HCT116 (cell line): ENCODE results near the gene HESX1. TPM values are rescaled to one million over a fixed set of nuclear protein-coding genes. Genes with fewer than 3 reads are reported as not detected.

ENCODE experiments used
- ATAC-seq: fragments of 200-7000 bp; cut with Tn5 transposase; 2 replicates; pipeline ENCODE4 v1.9.1; 2020; ENCODE audit warnings: mild to moderate bottlenecking, moderate library complexity
- BruUV-seq: library from RNA; stranded (reverse); fragments of 400-500 nt; replicated peaks from 2 replicates; lab custom pipeline; 2021; lab: Mats Ljungman, UMichigan
- CTCF ChIA-PET: fragments of 300-600 bp; sonication (Branson Sonifier 250); formaldehyde crosslinking; loops from one replicate; lab custom pipeline; 2021; ENCODE audit warnings: antibody characterized with exemption; lab: Charles Lee
- POLR2A ChIA-PET: fragments of 300-600, 350-600 bp; sonication (Branson Sonifier 250); formaldehyde crosslinking; loops from one replicate; lab custom pipeline; 2021; ENCODE audit warnings: antibody characterized with exemption; lab: Charles Lee
- RAD21 ChIA-PET, 2 experiments: fragments of 300-600 bp; sonication (Branson Sonifier 250); formaldehyde crosslinking; loops; one replicate each; lab custom pipeline; 2023; ENCODE audit warnings: low total read pairs in 2 of 2; ENCODE audit not compliant: uncharacterized antibody in 2 of 2, unreplicated experiment in 2 of 2, low non-redundant PET in 1 of 2; lab: Charles Lee
- DNase-seq: peaks from one replicate; pipeline ENCODE4 v3.0.0-alpha.2; 2010; ENCODE audit warnings: low read depth, low spot score
- H2AFZ ChIP-seq: fragments of 200-600 bp; shearing (Covaris generic), sonication (generic); 2 replicates; pipeline ENCODE4 v1.6.1; 2017; ENCODE audit warnings: low read depth, mixed run types, mixed read lengths, antibody characterized with exemption, low read length; ENCODE audit not compliant: poor library complexity, severe bottlenecking
- H3K27ac ChIP-seq: 2 replicates; pipeline ENCODE4 v1.5.1; 2012; ENCODE audit warnings: low read depth, low read length
- H3K27me3 ChIP-seq: fragments of 200-600 bp; sonication (generic); 2 replicates; pipeline ENCODE4 v1.6.1; 2016; ENCODE audit warnings: mixed run types, low read length, mixed read lengths; ENCODE audit not compliant: insufficient read depth
- H3K36me3 ChIP-seq, 2 experiments: fragments of 200-500 bp in 1 of 2; fragments of 200-600 bp in 1 of 2; sonication (Bioruptor generic) in 1 of 2; sonication (generic) in 1 of 2; 2 replicates each; pipeline versions ENCODE4 v1.5.1 to v1.6.1; 2014 to 2016; ENCODE audit warnings: low read length in 2 of 2, inconsistent platforms in 1 of 2, mixed read lengths in 1 of 2, mixed run types in 1 of 2; ENCODE audit not compliant: insufficient read depth in 2 of 2, control insufficient read depth in 1 of 2
- H3K4me1 ChIP-seq, 2 experiments: fragments of 200-600 bp in 1 of 2; sonication (generic) in 1 of 2; 2 replicates each; pipeline versions ENCODE4 v1.5.1 to v1.6.1; 2012 to 2017; ENCODE audit warnings: low read length in 2 of 2, inconsistent platforms in 1 of 2, mild to moderate bottlenecking in 1 of 2, mixed read lengths in 1 of 2, mixed run types in 1 of 2, moderate library complexity in 1 of 2; ENCODE audit not compliant: insufficient read depth in 2 of 2, control insufficient read depth in 1 of 2
- H3K4me2 ChIP-seq: fragments of 200-600 bp; sonication (generic); 2 replicates; pipeline ENCODE4 v1.6.1; 2017; ENCODE audit warnings: mixed run types, low read length, mixed read lengths
- H3K4me3 ChIP-seq, 2 experiments: fragments of 200-600 bp in 1 of 2; sonication (generic) in 1 of 2; replicated peaks in 1 of 2; 2 replicates each; pipeline ENCODE4 v1.5.1; 2011 to 2016; ENCODE audit warnings: low read length in 2 of 2, control low read depth in 1 of 2, low read depth in 1 of 2, mild to moderate bottlenecking in 1 of 2, mixed read lengths in 1 of 2, mixed run types in 1 of 2
- H3K79me2 ChIP-seq: fragments of 200-600 bp; sonication (generic); 2 replicates; pipeline ENCODE4 v1.6.1; 2017; ENCODE audit warnings: mild to moderate bottlenecking, mixed run types, low read length, moderate library complexity, mixed read lengths; ENCODE audit not compliant: insufficient read depth
- H3K9ac ChIP-seq: fragments of 200-600 bp; sonication (generic); 2 replicates; pipeline ENCODE4 v1.6.1; 2016; ENCODE audit warnings: low read length, mixed read lengths
- H3K9me2 ChIP-seq: fragments of 200-600 bp; sonication (generic), shearing (Covaris generic); 2 replicates; pipeline ENCODE4 v1.6.1; 2017; ENCODE audit warnings: mixed run types, mild to moderate bottlenecking, moderate library complexity; ENCODE audit not compliant: insufficient read depth
- H3K9me3 ChIP-seq, 2 experiments: fragments of 200-500 bp in 1 of 2; fragments of 200-600 bp in 1 of 2; sonication (Bioruptor generic) in 1 of 2; sonication (generic) in 1 of 2; 2 replicates each; pipeline ENCODE4 v1.6.1; 2014 to 2017; ENCODE audit warnings: low read length in 2 of 2, mixed read lengths in 2 of 2, inconsistent platforms in 1 of 2, low read depth in 1 of 2, mild to moderate bottlenecking in 1 of 2, mixed run types in 1 of 2, moderate library complexity in 1 of 2; ENCODE audit not compliant: control insufficient read depth in 1 of 2, insufficient read depth in 1 of 2
- H4K20me1 ChIP-seq: fragments of 200-600 bp; sonication (generic), shearing (Covaris generic); 2 replicates; pipeline ENCODE4 v1.6.1; 2017; ENCODE audit warnings: mixed run types, mild to moderate bottlenecking, moderate library complexity; ENCODE audit not compliant: insufficient read depth
- ATF3 ChIP-seq: IDR thresholded peaks from 2 replicates; pipeline ENCODE4 v1.6.1; 2012
- CBX3 ChIP-seq: IDR thresholded peaks from 2 replicates; pipeline ENCODE4 v1.6.1; 2012; ENCODE audit warnings: low read depth
- CEBPB ChIP-seq: IDR thresholded peaks from 2 replicates; pipeline ENCODE4 v1.6.1; 2012; ENCODE audit warnings: low read depth
- ELF1 ChIP-seq: IDR thresholded peaks from 2 replicates; pipeline ENCODE4 v1.6.1; 2012; ENCODE audit warnings: low read depth, borderline replicate concordance
- JUND ChIP-seq: IDR thresholded peaks from 2 replicates; pipeline ENCODE4 v1.6.1; 2012
- MAX ChIP-seq: IDR thresholded peaks from 2 replicates; pipeline ENCODE4 v1.6.1; 2012
- POLR2AphosphoS5 ChIP-seq: IDR thresholded peaks from 2 replicates; pipeline ENCODE4 v1.6.1; 2011; ENCODE audit warnings: mild to moderate bottlenecking, low read depth, low read length, moderate library complexity
- RAD21 ChIP-seq: IDR thresholded peaks from 2 replicates; pipeline ENCODE4 v1.6.1; 2012; ENCODE audit warnings: low read depth, mild to moderate bottlenecking
- SIN3A ChIP-seq: IDR thresholded peaks from 2 replicates; pipeline ENCODE4 v1.6.1; 2012; ENCODE audit warnings: low read depth
- SP1 ChIP-seq: IDR thresholded peaks from 2 replicates; pipeline ENCODE4 v1.6.1; 2012; ENCODE audit warnings: low read depth
- SRF ChIP-seq: IDR thresholded peaks from 2 replicates; pipeline ENCODE4 v1.6.1; 2012; ENCODE audit warnings: low read depth
- YY1 ChIP-seq: IDR thresholded peaks from 2 replicates; pipeline ENCODE4 v1.6.1; 2011; ENCODE audit warnings: low read length, low read depth, moderate library complexity, mild to moderate bottlenecking; ENCODE audit not compliant: insufficient replicate concordance; ENCODE audit errors: extremely low read depth
- intact Hi-C: fragments of 100-400 bp; cut with micrococcal nuclease; formaldehyde crosslinking; loops from 2 replicates; pipeline ENCODE4 v1.10.0; 2022
- total RNA-seq: library from RNA; stranded (reverse); gene quantifications from one replicate; pipeline ENCODE4 v1.2.1, GENCODE V29; 2021; ENCODE audit not compliant: unreplicated experiment
- TF ChIP-seq, protein P1 (sequence below): IDR thresholded peaks from 2 replicates; pipeline ENCODE4 v1.6.1; 2011; ENCODE audit warnings: mild to moderate bottlenecking, low read length, moderate library complexity; ENCODE audit not compliant: insufficient replicate concordance; ENCODE audit errors: extremely low read depth
- TF ChIP-seq, protein P2 (sequence below): IDR thresholded peaks from 2 replicates; pipeline ENCODE4 v1.6.1; 2012; ENCODE audit warnings: low read depth

The HESX1 gene
- total RNA-seq, 1 experiment from 2014 or later: 2.1 TPM

GRCh38 chr3:57161915-57162314 is 37.9 kb downstream of the HESX1 start:
- Histone ChIP-seq H3K4me2 (no peak overlapping the region), H4K20me1 (no peaks in the 10 kb centered on the region), H3K79me2 (no peaks in the 10 kb centered on the region), H3K9ac (no peak overlapping the region), H3K9me3 (no peaks in the 10 kb centered on the region), H3K9me2 (no peaks in the 10 kb centered on the region), H3K27ac (no peak overlapping the region), H3K4me3 (no peak overlapping the region)
- ChIA-PET POLR2A (no interaction called here), CTCF (no interaction called here)
- intact Hi-C loops: loop anchor here (5.0 kb wide), 1 partner anchor 60 kb away; no protein-coding TSS in a partner anchor
- TF ChIP-seq, protein P1, sequence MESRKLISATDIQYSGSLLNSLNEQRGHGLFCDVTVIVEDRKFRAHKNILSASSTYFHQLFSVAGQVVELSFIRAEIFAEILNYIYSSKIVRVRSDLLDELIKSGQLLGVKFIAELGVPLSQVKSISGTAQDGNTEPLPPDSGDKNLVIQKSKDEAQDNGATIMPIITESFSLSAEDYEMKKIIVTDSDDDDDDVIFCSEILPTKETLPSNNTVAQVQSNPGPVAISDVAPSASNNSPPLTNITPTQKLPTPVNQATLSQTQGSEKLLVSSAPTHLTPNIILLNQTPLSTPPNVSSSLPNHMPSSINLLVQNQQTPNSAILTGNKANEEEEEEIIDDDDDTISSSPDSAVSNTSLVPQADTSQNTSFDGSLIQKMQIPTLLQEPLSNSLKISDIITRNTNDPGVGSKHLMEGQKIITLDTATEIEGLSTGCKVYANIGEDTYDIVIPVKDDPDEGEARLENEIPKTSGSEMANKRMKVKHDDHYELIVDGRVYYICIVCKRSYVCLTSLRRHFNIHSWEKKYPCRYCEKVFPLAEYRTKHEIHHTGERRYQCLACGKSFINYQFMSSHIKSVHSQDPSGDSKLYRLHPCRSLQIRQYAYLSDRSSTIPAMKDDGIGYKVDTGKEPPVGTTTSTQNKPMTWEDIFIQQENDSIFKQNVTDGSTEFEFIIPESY: no peak
- no peak for TF ChIP-seq SP1
- no peak for TF ChIP-seq CEBPB
- no peak for TF ChIP-seq JUND
- TF ChIP-seq SRF: no peak
- no peak for TF ChIP-seq YY1
- TF ChIP-seq CBX3: no peak
- TF ChIP-seq RAD21: no peak
- no peak for TF ChIP-seq ATF3
- no peak for TF ChIP-seq MAX
- TF ChIP-seq, protein P2, sequence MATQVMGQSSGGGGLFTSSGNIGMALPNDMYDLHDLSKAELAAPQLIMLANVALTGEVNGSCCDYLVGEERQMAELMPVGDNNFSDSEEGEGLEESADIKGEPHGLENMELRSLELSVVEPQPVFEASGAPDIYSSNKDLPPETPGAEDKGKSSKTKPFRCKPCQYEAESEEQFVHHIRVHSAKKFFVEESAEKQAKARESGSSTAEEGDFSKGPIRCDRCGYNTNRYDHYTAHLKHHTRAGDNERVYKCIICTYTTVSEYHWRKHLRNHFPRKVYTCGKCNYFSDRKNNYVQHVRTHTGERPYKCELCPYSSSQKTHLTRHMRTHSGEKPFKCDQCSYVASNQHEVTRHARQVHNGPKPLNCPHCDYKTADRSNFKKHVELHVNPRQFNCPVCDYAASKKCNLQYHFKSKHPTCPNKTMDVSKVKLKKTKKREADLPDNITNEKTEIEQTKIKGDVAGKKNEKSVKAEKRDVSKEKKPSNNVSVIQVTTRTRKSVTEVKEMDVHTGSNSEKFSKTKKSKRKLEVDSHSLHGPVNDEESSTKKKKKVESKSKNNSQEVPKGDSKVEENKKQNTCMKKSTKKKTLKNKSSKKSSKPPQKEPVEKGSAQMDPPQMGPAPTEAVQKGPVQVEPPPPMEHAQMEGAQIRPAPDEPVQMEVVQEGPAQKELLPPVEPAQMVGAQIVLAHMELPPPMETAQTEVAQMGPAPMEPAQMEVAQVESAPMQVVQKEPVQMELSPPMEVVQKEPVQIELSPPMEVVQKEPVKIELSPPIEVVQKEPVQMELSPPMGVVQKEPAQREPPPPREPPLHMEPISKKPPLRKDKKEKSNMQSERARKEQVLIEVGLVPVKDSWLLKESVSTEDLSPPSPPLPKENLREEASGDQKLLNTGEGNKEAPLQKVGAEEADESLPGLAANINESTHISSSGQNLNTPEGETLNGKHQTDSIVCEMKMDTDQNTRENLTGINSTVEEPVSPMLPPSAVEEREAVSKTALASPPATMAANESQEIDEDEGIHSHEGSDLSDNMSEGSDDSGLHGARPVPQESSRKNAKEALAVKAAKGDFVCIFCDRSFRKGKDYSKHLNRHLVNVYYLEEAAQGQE: no peak
- TF ChIP-seq SIN3A: no peak
- no peak for TF ChIP-seq ELF1
- TF ChIP-seq POLR2AphosphoS5: no peak
- TF ChIP-seq, all 23 proteins: peak for 0
- RAD21 ChIA-PET: no interaction called here
- no peak for DNase-seq
- no peak for ATAC-seq
- Histone ChIP-seq H3K4me1 (peaks cover 25 to 33% of the 10 kb centered on the region in 2 experiments), H2AFZ (no peak overlapping the region), H3K27me3 (no peaks in the 10 kb centered on the region), H3K36me3 (no peaks in the 10 kb centered on the region)
- no TSS peak for BruUV-seq
